Ovary (tissue), 9 donors: ENCODE results near the gene GOLGA6A. TPM values are rescaled to one million over a fixed set of nuclear protein-coding genes. Genes with fewer than 3 reads are reported as not detected.

Experiments used
- DNase-seq, 5 donors: peaks; one replicate each; pipeline ENCODE4 v3.0.0-alpha.2; 2019 to 2020
- H3K27ac ChIP-seq, 2 donors: fragments of 200-600 bp; one replicate each; pipeline versions ENCODE4 v1.5.1 to v1.8.0; 2019 to 2022
- H3K27me3 ChIP-seq: fragments of 200-600 bp; one replicate; pipeline ENCODE4 v1.8.0; 2022
- H3K36me3 ChIP-seq: fragments of 200-600 bp; sonication (generic); one replicate; pipeline ENCODE4 v1.5.1; 2019
- H3K4me1 ChIP-seq: one replicate; pipeline ENCODE4 v1.8.1; 2013; ENCODE audit warnings: mild to moderate bottlenecking, moderate library complexity; ENCODE audit not compliant: insufficient read depth
- H3K4me3 ChIP-seq: fragments of 200-600 bp; sonication (generic); one replicate; pipeline ENCODE4 v1.5.1; 2017
- H3K9me3 ChIP-seq, 2 donors: fragments of 200-600 bp in 1 of 2; sonication (generic) in 1 of 2; one replicate each; pipeline versions ENCODE4 v1.5.1 to v1.8.1; 2013 to 2019; ENCODE audit warnings: mild to moderate bottlenecking in 1 of 2, moderate library complexity in 1 of 2
- CTCF ChIP-seq, 3 donors: fragments of 450-650 bp in 2 of 3; fragments of 200-600 bp in 1 of 3; IDR thresholded peaks; one replicate each; pipeline versions ENCODE4 v1.5.1 to v1.8.0; 2016 to 2022; ENCODE audit warnings: antibody characterized with exemption in 3 of 3, mild to moderate bottlenecking in 1 of 3
- EP300 ChIP-seq: sonication (generic); formaldehyde crosslinking; IDR thresholded peaks from one replicate; pipeline ENCODE4 v1.6.1; 2017; ENCODE audit warnings: antibody characterized with exemption
- POLR2A ChIP-seq: fragments of 450-650 bp; IDR thresholded peaks from one replicate; pipeline ENCODE4 v1.6.1; 2017; ENCODE audit warnings: antibody characterized with exemption, mild to moderate bottlenecking, moderate library complexity
- WGBS, 3 donors: extraction: QIAGEN DNeasy Blood & Tissue Kit in 1 of 3; methylation state at CpG; one replicate each; pipeline versions ENCODE4 v1.1.5 to v1.1.7; 2013 to 2017; 5-methylcytosine and 5-hydroxymethylcytosine counted together
- intact Hi-C, 4 donors: fragments of 100-400 bp; cut with DNase I; formaldehyde crosslinking; loops; one replicate each; pipeline versions ENCODE4 v1.11.0 to v1.15.1; 2022 to 2023
- polyA plus RNA-seq, 2 donors: library from polyadenylated mRNA; stranded (reverse); fragments of 200-250 nt in 1 of 2; fragments of 350-450 nt in 1 of 2; fragmentation: Illumina TruSeq in 1 of 2; extraction: RNeasy Lipid Tissue Mini Kit (QIAGEN cat#74804) in 1 of 2; gene quantifications; one replicate each; pipeline ENCODE4 v1.2.3, GENCODE V29; 2013 to 2014
- total RNA-seq, 7 donors: library from RNA; depleted of rRNA in 2 of 7; stranded (reverse); fragments of >200 nt in 2 of 7; fragmentation: NEBNext Ultra II Directional in 3 of 7; extraction: Animal tissue kit (Norgen Biotek cat#: 25700) in 3 of 7; gene quantifications; one replicate each; pipeline versions ENCODE4 v1.1.0 to v1.2.4, GENCODE V29; 2016 to 2023
- donor health status: DM: no; HTN: no; CAD: no; lungs with moderate emphysema.
- donor health status: DM: no; HTN: no; CAD: no.
- donor health status: Bipolar disorder and iron deficiency.
- donor health status: DM: yes; HTN: yes; CAD: no.
- donor health status: DM: no; HTN: no; CAD: no.
- donor health status: DM: yes; HTN: yes; CAD: no.

Gene GOLGA6A
- total and polyA plus RNA-seq, 9 donors: 0.04 to 0.48 (median 0.37) TPM; not detected in 6

- intact Hi-C loops: loop anchor here in 1 of 4 donors (10.0 kb wide), 2 partner anchors 68 to 148 kb away; no protein-coding TSS in a partner anchor
- WGBS, 3 donors: 52 to 57% (median 54%) methylated on average over 4 of the region's 4 CpGs
- H3K4me3 ChIP-seq: no peak overlapping the region
- no peak for DNase-seq
- no peaks in the 10 kb centered on the region for H3K36me3 ChIP-seq
- TF ChIP-seq CTCF (IDR thresholded peaks at IDR 0.05): no peak
- TF ChIP-seq POLR2A: no peak
- TF ChIP-seq EP300: no peak
- H3K9me3 ChIP-seq: no peaks in the 10 kb centered on the region
- H3K27ac ChIP-seq: no peak overlapping the region
- no peaks in the 10 kb centered on the region for H3K4me1 ChIP-seq
- H3K27me3 ChIP-seq: no peaks in the 10 kb centered on the region
Observed at GRCh38 chr15:74123131-74123429, 40.7 kb upstream of the GOLGA6A start.

GRCh38 chr15:74122403-74123130, 40.2 kb upstream of the GOLGA6A start:
- DNase-seq: no peak
- Histone ChIP-seq H3K27me3 (no peaks in the 10 kb centered on the region), H3K4me3 (no peak overlapping the region), H3K36me3 (no peaks in the 10 kb centered on the region), H3K9me3 (no peaks in the 10 kb centered on the region), H3K4me1 (no peaks in the 10 kb centered on the region), H3K27ac (no peak overlapping the region)
- no peak for TF ChIP-seq EP300
- 53 to 65% (median 55%) methylated on average over 5 of the region's 5 CpGs for WGBS, 3 donors
- intact Hi-C loops: loop anchor here in 1 of 4 donors (10.0 kb wide), 2 partner anchors 68 to 148 kb away; no protein-coding TSS in a partner anchor

- no peak for TF ChIP-seq POLR2A
- no peak for TF ChIP-seq EP300
- intact Hi-C loops: loop anchor here in 1 of 4 donors (10.0 kb wide), 2 partner anchors 67 to 147 kb away; no protein-coding TSS in a partner anchor
- no peaks in the 10 kb centered on the region for H3K27me3 ChIP-seq
- no peaks in the 10 kb centered on the region for H3K4me1 ChIP-seq
- no peaks in the 10 kb centered on the region for H3K9me3 ChIP-seq
- 69 to 77% (median 73%) methylated on average over 6 of the region's 6 CpGs for WGBS, 3 donors
- DNase-seq: no peak
- H3K4me3 ChIP-seq: no peak overlapping the region
- H3K27ac ChIP-seq: no peak overlapping the region
- no peaks in the 10 kb centered on the region for H3K36me3 ChIP-seq
Observed at GRCh38 chr15:74121858-74122257, 39.5 kb upstream of the GOLGA6A start.

GRCh38 chr15:74121039-74121438, 38.7 kb upstream of the GOLGA6A start:
- Histone ChIP-seq H3K4me3 (no peak overlapping the region), H3K27ac (no peak overlapping the region), H3K27me3 (no peaks in the 10 kb centered on the region), H3K36me3 (no peaks in the 10 kb centered on the region), H3K4me1 (no peaks in the 10 kb centered on the region), H3K9me3 (no peaks in the 10 kb centered on the region)
- no peak for DNase-seq
- no peak for TF ChIP-seq POLR2A
- TF ChIP-seq CTCF (IDR thresholded peaks at IDR 0.05): no peak
- TF ChIP-seq EP300: no peak
- intact Hi-C loops: loop anchor here in 1 of 4 donors (10.0 kb wide), 2 partner anchors 66 to 146 kb away; no protein-coding TSS in a partner anchor
- 4 to 11% (median 5%) methylated on average over 4 of the region's 4 CpGs for WGBS, 3 donors

GRCh38 chr15:74120426-74120825, 38.1 kb upstream of the GOLGA6A start:
- intact Hi-C loops: loop anchor here in 1 of 4 donors (10.0 kb wide), 2 partner anchors 66 to 146 kb away; no protein-coding TSS in a partner anchor
- no peak overlapping the region for H3K27ac ChIP-seq
- no peak for DNase-seq
- H3K9me3 ChIP-seq: no peaks in the 10 kb centered on the region
- H3K4me3 ChIP-seq: no peak overlapping the region
- TF ChIP-seq EP300 (no peak), POLR2A (no peak), CTCF (IDR thresholded peaks at IDR 0.05) (no peak)
- H3K36me3 ChIP-seq: no peaks in the 10 kb centered on the region
- H3K27me3 ChIP-seq: no peaks in the 10 kb centered on the region
- WGBS, 3 donors: 46 to 64% (median 49%) methylated on average over 6 of the region's 6 CpGs
- no peaks in the 10 kb centered on the region for H3K4me1 ChIP-seq
